Loucy (cell line): ENCODE results near the gene DSCAML1.

Experiments
- H2AFZ ChIP-seq: fragments of 200-600 bp; sonication (generic); 2 replicates; pipeline ENCODE4 v1.6.0; 2016; ENCODE audit warnings: antibody characterized with exemption, mild to moderate bottlenecking, low read length, moderate library complexity
- H3F3A ChIP-seq: fragments of 200-600 bp; 2 replicates; pipeline ENCODE4 v1.6.0; 2016; ENCODE audit warnings: antibody characterized with exemption, low read depth, mild to moderate bottlenecking
- H3K27me3 ChIP-seq: fragments of 200-600 bp; sonication (generic); 2 replicates; pipeline ENCODE4 v1.6.1; 2014; ENCODE audit warnings: low read length, mild to moderate bottlenecking; ENCODE audit not compliant: insufficient read depth, poor library complexity, severe bottlenecking
- H3K36me3 ChIP-seq: fragments of 200-600 bp; sonication (generic); 2 replicates; pipeline ENCODE4 v1.6.1; 2016; ENCODE audit warnings: low read length; ENCODE audit not compliant: insufficient read depth
- H3K4me1 ChIP-seq: fragments of 200-600 bp; sonication (generic); 2 replicates; pipeline ENCODE4 v1.5.1; 2014; ENCODE audit warnings: low read length, mild to moderate bottlenecking; ENCODE audit not compliant: insufficient read depth, poor library complexity, severe bottlenecking
- H3K4me2 ChIP-seq: fragments of 200-600 bp; sonication (generic); 2 replicates; pipeline ENCODE4 v1.6.0; 2014; ENCODE audit warnings: antibody characterized with exemption, low read length, low read depth, mild to moderate bottlenecking; ENCODE audit not compliant: poor library complexity, severe bottlenecking
- H3K4me3 ChIP-seq: fragments of 200-600 bp; sonication (generic); 2 replicates; pipeline ENCODE4 v1.5.1; 2014; ENCODE audit warnings: low read length, mild to moderate bottlenecking, mixed read lengths; ENCODE audit not compliant: poor library complexity, severe bottlenecking
- H3K79me2 ChIP-seq: fragments of 200-600 bp; sonication (generic); 2 replicates; pipeline ENCODE4 v1.6.1; 2014; ENCODE audit warnings: low read length; ENCODE audit not compliant: insufficient read depth
- H3K9ac ChIP-seq: fragments of 200-600 bp; sonication (generic); 2 replicates; pipeline ENCODE4 v1.6.0; 2014; ENCODE audit warnings: mild to moderate bottlenecking, low read depth, low read length, moderate library complexity; ENCODE audit not compliant: poor library complexity, severe bottlenecking
- H3K9me2 ChIP-seq: fragments of 200-600 bp; sonication (generic); replicated peaks from 2 replicates; pipeline ENCODE4 v1.6.1; 2016; ENCODE audit warnings: low read depth, low read length, mixed read lengths
- H3K9me3 ChIP-seq: fragments of 200-600 bp; sonication (generic); 2 replicates; pipeline ENCODE4 v1.6.1; 2014; ENCODE audit warnings: mild to moderate bottlenecking, antibody characterized with exemption, low read length, low read depth; ENCODE audit not compliant: insufficient read depth
- H4K20me1 ChIP-seq: fragments of 200-600 bp; sonication (generic); 2 replicates; pipeline ENCODE4 v1.6.0; 2014; ENCODE audit warnings: antibody characterized with exemption, low read length, mild to moderate bottlenecking; ENCODE audit not compliant: insufficient read depth, poor library complexity, severe bottlenecking
- EZH2phosphoT487 ChIP-seq: fragments of 200-600 bp; IDR thresholded peaks from 2 replicates; pipeline ENCODE4 v1.6.1; 2018; ENCODE audit warnings: antibody characterized with exemption, mild to moderate bottlenecking, moderate library complexity, borderline replicate concordance
- TF ChIP-seq, protein P1 (sequence below): fragments of 200-600 bp; sonication (generic); conservative IDR thresholded peaks from 2 replicates; pipeline ENCODE4 v1.5.1; 2014; ENCODE audit warnings: mild to moderate bottlenecking, antibody characterized with exemption, low read length

Gene DSCAML1

DNA sequence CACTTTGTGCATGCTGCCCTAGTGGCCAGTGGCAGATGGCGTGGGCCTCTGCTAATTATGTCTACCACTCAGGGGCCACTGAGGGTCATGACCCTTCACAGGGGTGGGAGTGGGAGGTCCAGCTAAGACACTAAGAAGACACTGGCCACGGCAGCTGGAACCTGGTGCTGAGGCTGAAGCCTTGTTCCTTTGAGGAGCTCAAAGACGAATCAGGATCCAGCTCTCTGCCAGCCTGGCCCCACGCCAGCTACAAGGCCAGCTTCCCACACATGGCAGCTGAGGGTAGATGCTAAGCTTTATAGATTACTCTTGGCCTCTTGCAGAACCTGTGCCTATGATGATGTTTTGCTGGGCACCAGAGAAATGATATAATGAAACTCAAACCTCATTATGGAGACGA lies 226.3 kb downstream of the DSCAML1 start:
- Histone ChIP-seq H3K36me3 (no peaks in the 10 kb centered on the region), H3K9ac (no peak overlapping the region), H3K4me1 (no peaks in the 10 kb centered on the region), H2AFZ (no peak overlapping the region), H3K9me3 (no peaks in the 10 kb centered on the region), H3K4me2 (no peak overlapping the region), H3K9me2 (no peaks in the 10 kb centered on the region), H3K27me3 (no peaks in the 10 kb centered on the region), H4K20me1 (no peaks in the 10 kb centered on the region), H3K4me3 (no peak overlapping the region), H3F3A (no peaks in the 10 kb centered on the region), H3K79me2 (no peaks in the 10 kb centered on the region)
- TF ChIP-seq EZH2phosphoT487: no peak
- TF ChIP-seq, protein P1, sequence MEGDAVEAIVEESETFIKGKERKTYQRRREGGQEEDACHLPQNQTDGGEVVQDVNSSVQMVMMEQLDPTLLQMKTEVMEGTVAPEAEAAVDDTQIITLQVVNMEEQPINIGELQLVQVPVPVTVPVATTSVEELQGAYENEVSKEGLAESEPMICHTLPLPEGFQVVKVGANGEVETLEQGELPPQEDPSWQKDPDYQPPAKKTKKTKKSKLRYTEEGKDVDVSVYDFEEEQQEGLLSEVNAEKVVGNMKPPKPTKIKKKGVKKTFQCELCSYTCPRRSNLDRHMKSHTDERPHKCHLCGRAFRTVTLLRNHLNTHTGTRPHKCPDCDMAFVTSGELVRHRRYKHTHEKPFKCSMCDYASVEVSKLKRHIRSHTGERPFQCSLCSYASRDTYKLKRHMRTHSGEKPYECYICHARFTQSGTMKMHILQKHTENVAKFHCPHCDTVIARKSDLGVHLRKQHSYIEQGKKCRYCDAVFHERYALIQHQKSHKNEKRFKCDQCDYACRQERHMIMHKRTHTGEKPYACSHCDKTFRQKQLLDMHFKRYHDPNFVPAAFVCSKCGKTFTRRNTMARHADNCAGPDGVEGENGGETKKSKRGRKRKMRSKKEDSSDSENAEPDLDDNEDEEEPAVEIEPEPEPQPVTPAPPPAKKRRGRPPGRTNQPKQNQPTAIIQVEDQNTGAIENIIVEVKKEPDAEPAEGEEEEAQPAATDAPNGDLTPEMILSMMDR: no peak

DNA sequence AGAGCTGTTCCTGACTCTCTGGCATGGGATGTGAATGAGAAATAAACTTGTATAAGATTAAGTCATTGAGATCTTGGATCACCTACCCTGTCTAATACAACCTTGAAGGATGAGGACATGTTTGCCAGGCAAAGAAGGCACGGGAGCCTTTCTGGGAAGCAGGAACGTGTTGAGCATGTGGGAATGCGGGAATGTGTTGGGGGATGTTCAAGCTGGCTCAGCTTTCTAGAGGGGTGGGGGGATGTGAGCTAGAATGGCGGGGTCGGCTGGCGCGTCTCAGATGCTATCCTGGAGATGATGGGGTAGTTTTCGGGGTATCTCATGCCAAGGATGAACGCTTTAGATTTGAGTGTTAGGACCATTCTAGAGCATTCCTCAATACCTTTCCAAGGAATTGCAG lies 227.1 kb downstream of the DSCAML1 start:
- Histone ChIP-seq H3K27me3 (no peaks in the 10 kb centered on the region), H3K9me2 (no peaks in the 10 kb centered on the region), H3K36me3 (no peaks in the 10 kb centered on the region), H3K79me2 (no peaks in the 10 kb centered on the region), H3K9me3 (no peaks in the 10 kb centered on the region), H3K4me3 (no peak overlapping the region), H3F3A (no peaks in the 10 kb centered on the region), H2AFZ (no peak overlapping the region), H3K9ac (no peak overlapping the region), H4K20me1 (no peaks in the 10 kb centered on the region), H3K4me2 (no peak overlapping the region), H3K4me1 (no peaks in the 10 kb centered on the region)
- TF ChIP-seq EZH2phosphoT487: no peak

DNA sequence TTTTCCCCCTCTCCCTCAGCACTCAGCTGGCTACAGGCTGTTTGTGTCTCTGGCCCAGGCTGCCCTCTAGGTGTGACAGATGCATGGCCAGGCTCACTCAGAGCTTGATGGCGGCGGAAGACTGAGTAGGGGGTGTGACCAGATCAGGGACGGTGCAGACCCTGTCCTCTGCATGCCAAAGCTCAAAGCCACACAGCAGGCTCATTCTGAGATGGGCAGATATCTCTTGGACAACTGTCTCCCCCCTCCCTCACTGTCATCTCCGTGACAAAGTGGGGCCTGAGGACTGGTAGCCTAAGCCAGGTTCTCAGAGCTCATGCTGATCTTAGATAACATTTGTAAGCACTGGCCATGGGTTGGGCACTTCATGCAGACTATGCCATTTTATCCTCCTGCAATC lies 231.3 kb downstream of the DSCAML1 start:
- H3K9me3 ChIP-seq: no peaks in the 10 kb centered on the region
- H3K4me3 ChIP-seq: no peak overlapping the region
- no peaks in the 10 kb centered on the region for H3K79me2 ChIP-seq
- H3K4me2 ChIP-seq: no peak overlapping the region
- no peaks in the 10 kb centered on the region for H3K9me2 ChIP-seq
- H3K4me1 ChIP-seq: no peaks in the 10 kb centered on the region
- H3K36me3 ChIP-seq: no peaks in the 10 kb centered on the region
- no peak overlapping the region for H2AFZ ChIP-seq
- no peak for TF ChIP-seq EZH2phosphoT487
- TF ChIP-seq, protein P1: no peak
- H3K27me3 ChIP-seq: no peaks in the 10 kb centered on the region
- H3K9ac ChIP-seq: no peak overlapping the region
- no peaks in the 10 kb centered on the region for H4K20me1 ChIP-seq
- H3F3A ChIP-seq: no peaks in the 10 kb centered on the region

GRCh38 chr11:117564321-117564720 lies 232.7 kb downstream of the DSCAML1 start:
- H3K9ac ChIP-seq: no peak overlapping the region
- no peak overlapping the region for H2AFZ ChIP-seq
- no peaks in the 10 kb centered on the region for H4K20me1 ChIP-seq
- H3K4me3 ChIP-seq: no peak overlapping the region
- no peaks in the 10 kb centered on the region for H3K9me2 ChIP-seq
- H3K27me3 ChIP-seq: no peaks in the 10 kb centered on the region
- H3K36me3 ChIP-seq: no peaks in the 10 kb centered on the region
- no peaks in the 10 kb centered on the region for H3F3A ChIP-seq
- H3K4me1 ChIP-seq: no peaks in the 10 kb centered on the region
- no peak for TF ChIP-seq EZH2phosphoT487
- TF ChIP-seq, protein P1: no peak
- no peaks in the 10 kb centered on the region for H3K79me2 ChIP-seq
- no peak overlapping the region for H3K4me2 ChIP-seq
- H3K9me3 ChIP-seq: no peaks in the 10 kb centered on the region
